Measurements from ENCODE around the gene MSANTD1. TPM values are rescaled to one million over a fixed set of nuclear protein-coding genes. Genes with fewer than 3 reads are reported as not detected.

Gene MSANTD1
- total RNA-seq, 1 donor = 2.2 TPM

GRCh38 chr4:3246458-3247398 lies 2.2 kb upstream of the MSANTD1 start:
- DNase-seq (ENCODE audit: low read depth in 2 of 3, low spot score in 2 of 3) = no peak

GRCh38 chr4:3247399-3248177 lies 1.4 kb upstream of the MSANTD1 start:
- DNase-seq (ENCODE audit: low read depth in 2 of 3, low spot score in 2 of 3) = no peak

GRCh38 chr4:3248178-3248480 lies 830 bp upstream of the MSANTD1 start:
- DNase-seq (ENCODE audit: low read depth in 2 of 3, low spot score in 2 of 3) = no peak

DNA sequence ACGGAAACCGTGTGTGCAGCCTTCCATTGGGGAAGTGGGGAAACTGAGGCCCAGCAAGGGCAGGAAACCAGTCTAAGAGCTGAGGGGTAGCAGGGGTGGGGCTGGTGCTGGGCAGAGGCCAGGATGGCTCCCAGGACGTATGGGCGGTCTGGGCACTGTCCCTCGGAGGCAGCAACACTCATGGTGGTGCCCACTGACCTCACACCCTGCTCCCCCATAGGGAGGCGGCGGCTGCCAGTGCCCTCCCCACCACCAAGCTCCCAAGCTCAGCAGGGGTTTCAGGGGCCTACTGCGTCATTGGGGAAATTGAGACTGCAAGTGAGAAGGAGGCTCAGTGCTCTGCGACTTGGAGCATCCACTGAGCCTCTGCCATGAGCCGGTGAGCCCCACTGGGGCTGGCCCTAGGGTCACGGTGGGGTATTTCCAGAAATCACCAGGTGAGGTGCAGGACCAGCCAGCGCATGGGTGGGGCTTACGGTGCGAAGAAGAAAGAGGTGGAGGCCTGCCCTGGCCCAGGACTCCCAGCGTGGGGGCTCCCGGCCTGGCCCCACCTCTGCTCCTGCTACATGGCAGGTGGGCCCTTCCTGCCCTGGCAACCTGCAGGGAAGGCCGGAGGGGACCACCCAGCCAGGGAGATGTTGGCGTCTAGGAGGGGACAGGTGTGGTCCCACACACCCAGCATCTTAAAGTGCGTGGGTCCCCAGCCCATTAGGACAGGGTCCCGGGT lies 915 bp downstream of the MSANTD1 start:
- DNase-seq (ENCODE audit: low read depth in 2 of 3, low spot score in 2 of 3) = no peak

- DNase-seq (ENCODE audit: low read depth in 2 of 3, low spot score in 2 of 3) = no peak
Observed at GRCh38 chr4:3250438-3250955, 1.5 kb downstream of the MSANTD1 start.

DNA sequence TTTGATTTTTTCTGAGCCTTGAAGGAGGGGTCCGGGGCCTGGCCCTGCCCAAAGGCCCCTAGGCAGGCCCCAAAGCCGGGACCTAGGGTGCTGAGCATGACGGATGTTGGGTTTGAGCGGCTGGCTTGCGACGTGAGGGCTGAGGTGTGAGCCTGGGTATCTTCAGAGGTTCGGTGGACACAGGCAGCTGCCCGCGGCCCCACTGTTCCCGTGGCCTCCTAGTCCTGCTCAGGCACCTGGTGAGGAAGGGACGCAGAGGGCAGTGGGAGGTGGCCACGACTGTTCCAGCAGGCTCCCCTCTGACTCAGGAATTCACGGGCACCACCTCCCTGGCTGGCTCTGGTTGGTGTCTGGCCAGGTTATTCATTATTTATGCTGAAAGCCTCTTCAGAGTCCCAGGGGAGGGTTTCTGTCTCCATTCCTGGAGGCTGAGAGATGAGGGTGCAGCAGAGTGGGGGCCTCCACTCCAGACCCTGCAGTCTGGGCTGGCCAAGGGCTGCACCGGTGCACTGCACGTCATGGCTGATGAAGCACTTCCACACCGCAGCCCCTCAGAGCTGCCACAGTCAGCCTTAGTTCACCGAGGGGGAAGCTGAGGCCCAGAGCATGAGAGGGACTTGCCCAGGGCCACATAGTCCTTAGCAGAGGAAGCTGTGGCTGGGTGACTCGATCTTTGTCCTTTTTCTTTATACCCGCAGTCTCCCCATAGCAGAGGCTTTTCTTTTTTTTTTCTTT lies 2.2 kb downstream of the MSANTD1 start:
- DNase-seq (ENCODE audit: low read depth in 2 of 3, low spot score in 2 of 3) = no peak

DNA sequence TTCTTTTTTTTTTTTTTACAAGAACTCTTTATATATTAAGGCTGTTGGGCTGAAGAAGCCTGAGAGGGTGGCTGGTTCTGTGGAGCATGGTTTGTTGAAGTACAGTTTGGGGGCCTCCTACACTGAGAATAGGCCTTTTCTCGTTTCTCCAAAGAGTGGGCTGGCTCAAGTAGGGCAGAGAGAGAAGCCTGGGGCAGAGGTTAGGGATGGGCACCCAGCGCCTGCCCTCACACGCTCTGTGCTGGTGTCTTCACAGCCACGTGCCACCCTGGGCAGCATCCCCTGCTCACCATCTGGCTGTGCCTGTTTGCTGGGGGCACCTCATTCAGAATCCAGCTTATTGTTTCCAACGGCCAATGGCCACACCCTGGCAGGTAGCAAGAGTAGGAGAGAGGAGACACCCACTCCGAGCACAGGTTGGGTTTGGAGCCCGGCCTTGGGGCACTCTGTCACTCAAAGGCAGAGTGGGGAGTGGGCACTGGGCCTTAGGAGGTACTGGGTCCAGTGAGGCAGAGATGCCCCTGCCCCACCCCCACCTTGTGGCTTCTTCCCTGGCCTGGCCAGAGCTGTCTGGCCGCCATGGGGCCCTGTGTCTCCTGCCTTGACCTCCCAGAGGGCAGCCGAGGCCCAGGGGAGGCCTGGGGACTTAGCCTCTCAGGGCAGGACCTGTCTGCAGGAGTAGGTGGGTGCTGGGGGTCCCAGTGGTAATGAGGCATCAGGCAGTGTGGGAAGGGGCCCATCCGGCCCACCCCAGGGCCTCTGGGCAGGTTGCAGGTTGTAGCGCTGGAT lies 2.9 kb downstream of the MSANTD1 start:
- DNase-seq (ENCODE audit: low read depth in 2 of 3, low spot score in 2 of 3) = no peak

- DNase-seq (ENCODE audit: low read depth in 2 of 3, low spot score in 2 of 3) = no peak
Observed at GRCh38 chr4:3252480-3252828, 3.5 kb downstream of the MSANTD1 start.

- no peak for DNase-seq (ENCODE audit: low read depth in 2 of 3, low spot score in 2 of 3)
Observed at GRCh38 chr4:3252831-3253641, 4.1 kb downstream of the MSANTD1 start.

DNA sequence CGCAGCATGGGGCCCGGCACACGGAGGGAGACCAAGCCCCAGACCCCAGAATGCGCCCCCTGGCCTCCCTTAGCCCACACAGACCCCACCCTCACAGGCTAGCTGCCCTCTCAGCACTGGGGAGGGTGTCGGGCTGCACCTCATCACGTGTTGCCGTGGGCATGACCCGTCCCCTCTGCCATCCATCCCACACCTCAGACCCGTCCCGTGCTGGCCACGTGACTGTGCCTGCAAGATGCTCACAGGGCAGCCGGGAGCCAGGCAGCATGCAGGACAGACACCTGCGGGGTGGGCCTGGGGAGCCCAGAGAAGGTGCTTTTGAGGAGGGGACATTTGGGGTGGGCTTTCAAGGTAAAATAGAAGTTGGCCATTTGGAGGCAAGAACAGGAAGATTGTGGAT lies 4.8 kb downstream of the MSANTD1 start:
- DNase-seq (ENCODE audit: low read depth in 2 of 3, low spot score in 2 of 3) = no peak

DNA sequence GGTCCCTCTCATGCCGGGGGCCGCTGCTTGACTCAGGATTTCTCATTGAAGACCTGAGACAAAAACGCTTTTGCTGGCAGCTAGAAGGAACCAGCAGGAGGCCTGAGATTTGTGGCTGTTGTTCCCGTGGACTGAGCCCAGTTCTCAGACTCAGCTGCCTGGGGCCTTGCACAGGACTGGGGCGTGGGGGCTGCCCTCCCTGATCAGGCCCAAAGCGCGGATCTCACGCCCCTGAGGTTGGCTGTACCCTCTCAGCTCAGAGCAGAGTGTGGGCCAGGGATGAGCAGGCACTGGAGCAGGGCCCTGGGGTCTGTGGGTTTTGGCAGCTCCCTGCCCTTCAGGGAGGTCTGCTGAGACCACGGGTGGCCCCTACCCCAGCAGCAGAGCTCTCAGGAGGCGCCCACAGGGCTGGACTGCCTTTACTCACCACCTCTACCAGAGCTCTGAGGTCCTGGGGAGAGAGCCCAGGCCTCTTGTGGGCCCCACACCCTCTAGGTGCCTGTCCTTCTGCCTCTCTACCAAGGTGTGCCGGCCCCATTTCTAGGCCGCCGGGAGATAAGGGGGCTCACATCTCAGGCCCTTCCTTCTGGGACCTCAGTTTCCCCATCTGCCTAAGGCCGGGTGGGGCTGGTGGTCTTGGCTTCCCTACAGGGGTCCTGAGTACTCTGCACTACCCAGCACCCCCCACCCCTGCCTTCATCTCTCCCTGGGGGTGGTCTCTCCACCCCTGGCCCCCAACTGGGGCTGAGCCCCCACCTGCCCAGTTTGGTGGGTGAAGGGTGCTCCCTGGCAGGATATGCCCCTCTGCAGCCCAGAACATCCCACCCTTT lies 5.6 kb downstream of the MSANTD1 start:
- no peak for DNase-seq (ENCODE audit: low read depth in 2 of 3, low spot score in 2 of 3)

DNA sequence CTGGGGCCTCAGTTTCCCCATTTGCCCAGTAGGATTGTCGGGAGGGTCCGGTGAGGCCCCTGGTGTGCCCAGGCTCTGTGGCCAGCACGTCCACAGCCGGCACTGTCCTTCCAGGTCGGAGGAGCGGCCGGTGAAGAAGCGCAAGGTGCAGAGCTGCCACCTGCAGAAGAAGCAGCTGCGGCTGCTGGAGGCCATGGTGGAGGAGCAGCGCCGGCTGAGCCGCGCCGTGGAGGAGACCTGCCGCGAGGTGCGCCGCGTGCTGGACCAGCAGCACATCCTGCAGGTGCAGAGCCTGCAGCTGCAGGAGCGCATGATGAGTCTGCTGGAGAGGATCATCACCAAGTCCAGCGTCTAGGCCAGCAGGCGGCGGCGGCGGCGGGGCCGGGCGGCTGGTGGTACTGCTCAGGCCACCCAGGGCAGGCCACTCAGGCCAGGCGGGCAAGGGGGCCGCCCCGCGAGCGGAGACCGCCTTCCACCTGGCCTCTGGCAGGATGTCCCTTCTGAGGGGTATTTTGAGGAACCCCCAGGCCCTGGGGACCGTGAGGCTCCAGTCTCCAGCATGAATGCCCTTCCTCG lies 6.7 kb downstream of the MSANTD1 start:
- DNase-seq (ENCODE audit: low read depth in 2 of 3, low spot score in 2 of 3) = no peak

DNA sequence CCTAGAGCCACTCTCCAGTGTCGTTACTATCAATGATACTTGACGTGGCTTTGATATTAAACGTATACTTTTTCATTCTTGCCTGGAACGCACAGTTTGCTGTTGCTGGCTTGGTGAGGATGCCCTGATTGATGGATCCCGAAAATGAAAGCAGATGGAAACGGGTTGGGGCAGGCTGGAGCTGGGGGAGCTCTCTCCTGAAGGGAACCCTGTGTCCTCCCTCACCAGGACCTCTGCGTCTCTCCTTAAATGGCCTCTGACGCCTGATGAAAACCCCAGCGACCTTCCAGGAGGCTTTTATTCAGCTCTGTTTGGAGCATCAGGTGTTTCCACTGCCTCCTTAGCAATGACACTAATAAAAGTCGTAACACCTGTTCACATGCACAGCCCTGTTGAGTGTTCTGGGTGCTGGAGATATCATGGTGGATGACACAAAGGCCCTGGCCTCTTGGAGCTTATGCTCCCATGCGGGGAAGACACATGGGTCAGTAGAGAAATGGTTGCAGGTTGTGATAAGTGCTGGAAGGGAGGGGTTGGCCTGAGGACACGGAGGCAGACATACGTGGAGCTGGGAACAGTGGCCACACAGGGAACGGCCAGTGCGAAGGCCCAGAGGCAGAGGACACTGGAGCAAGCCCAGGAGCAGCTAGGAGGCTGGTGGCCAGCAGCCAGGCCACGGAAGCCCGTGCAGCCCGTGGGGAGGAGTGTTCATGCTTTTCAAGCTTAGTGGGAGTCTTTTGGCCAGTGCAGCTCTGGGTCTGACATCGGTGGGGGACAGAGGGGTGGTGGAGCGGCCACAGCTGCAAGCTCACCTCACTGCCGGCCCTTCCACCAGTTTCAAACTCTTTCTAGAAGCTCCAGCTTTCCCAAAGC lies 7.5 kb downstream of the MSANTD1 start:
- no peak for DNase-seq (ENCODE audit: low read depth in 2 of 3, low spot score in 2 of 3)

DNA sequence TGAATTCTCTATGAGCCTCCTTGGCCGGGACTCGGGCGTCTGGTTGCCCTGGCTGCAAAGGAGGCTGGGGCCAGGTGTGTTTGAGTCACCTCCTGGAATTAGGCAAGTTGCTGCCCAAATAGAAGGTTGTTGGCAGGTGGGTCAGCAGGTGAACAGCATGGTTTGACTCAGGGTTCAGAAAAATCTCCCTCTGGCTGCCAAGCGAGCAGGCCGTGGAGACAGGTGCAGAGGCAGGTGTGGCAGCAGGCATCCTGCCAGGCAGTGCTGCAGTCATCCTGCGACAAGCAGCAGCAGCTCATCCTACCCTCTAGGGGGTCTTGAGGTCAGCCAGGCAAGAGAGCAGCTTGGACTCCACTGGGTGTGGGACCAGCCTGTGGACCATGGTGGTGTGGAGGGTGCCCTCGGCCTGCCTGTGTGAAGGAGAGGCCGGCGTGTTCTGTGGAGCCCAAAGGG lies 8.2 kb downstream of the MSANTD1 start:
- DNase-seq (ENCODE audit: low read depth in 2 of 3, low spot score in 2 of 3) = no peak

DNA sequence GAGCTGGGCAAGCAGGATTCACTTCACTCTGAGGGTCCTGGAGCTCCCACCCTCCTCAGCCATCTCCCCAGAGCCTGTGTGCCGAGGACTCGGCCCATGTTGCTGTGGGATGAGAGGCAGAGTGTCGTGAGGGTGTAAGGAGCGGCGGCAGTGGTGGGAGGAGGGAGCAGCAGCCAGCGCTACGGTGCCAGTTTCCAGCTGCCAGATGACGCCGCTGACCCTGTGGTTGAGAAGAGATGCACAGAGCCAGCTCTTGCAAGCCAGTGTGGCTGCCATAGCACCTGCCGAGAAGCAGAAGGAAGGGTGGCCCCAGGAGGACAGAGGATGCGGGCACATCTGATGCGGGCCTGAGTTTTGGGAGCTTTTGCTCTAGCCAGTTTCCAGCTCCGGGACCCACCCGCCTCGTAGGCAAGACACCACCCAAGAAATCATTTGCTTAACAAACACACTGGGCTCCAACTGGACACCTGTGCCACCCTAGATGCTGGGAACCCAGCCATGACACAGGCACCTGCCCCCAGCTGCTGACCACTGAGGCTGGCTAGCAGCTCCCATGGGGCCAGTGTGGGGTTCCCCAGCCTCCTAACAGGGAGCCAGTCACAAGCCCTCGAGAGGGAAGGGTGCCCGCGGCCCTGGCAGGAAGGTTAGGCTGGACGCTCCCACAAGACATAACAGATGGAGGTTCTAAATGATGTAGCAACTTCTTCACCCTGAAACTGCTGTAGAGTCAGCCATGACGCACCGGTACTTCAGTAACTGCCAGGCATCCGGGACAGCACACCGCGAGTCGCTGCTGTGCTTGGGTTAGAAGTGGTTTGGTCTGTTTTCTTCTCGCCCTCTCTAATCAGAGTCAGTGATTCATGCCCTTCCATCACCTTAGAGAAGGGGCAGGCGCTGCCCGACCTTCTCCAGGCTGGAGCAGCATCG lies 8.9 kb downstream of the MSANTD1 start:
- DNase-seq (ENCODE audit: low read depth in 2 of 3, low spot score in 2 of 3) = no peak
